Measurements from ENCODE around the gene YTHDF1. TPM values are rescaled to one million over a fixed set of nuclear protein-coding genes. Genes with fewer than 3 reads are reported as not detected.

The YTHDF1 gene
- total and polyA plus RNA-seq, 2 experiments from 2014 or later, result 29.5 to 40.0 TPM

GRCh38 chr20:63236116-63236837 is 20.3 kb upstream of the YTHDF1 start:
- Histone ChIP-seq H3K36me3 (no peaks in the 10 kb centered on the region), H3K4me3 (no peak overlapping the region), H3K4me1 (ENCODE audit: low read depth) (no peaks in the 10 kb centered on the region), H3K27ac (no peak overlapping the region), H3K27me3 (no peaks in the 10 kb centered on the region), H3K9me3 (ENCODE audit: low read depth) (no peaks in the 10 kb centered on the region)
- no peak for DNase-seq (ENCODE audit: low read depth in 1 of 2, low spot score in 1 of 2)
- no peak for TF ChIP-seq CTCF (IDR thresholded peaks at IDR 0.05; ENCODE audit: low read depth, low read length)

GRCh38 chr20:63235399-63235983 is 19.6 kb upstream of the YTHDF1 start, which contains the start of gene BIRC7:
TSS of gene BIRC7 (plus strand) at chr20:63235905. CDS start at chr20:63236097, 192 bp downstream.
- no peak for DNase-seq (ENCODE audit: low read depth in 1 of 2, low spot score in 1 of 2)
- no peak within 1 kb of the TSS for H3K4me3 ChIP-seq

GRCh38 chr20:63234693-63235398 is 18.9 kb upstream of the YTHDF1 start:
- H3K27me3 ChIP-seq, result no peaks in the 10 kb centered on the region
- no peaks in the 10 kb centered on the region for H3K4me1 ChIP-seq (ENCODE audit: low read depth)
- peak; percentile 24 to 63 for DNase-seq (ENCODE audit: low read depth in 1 of 2, low spot score in 1 of 2)
- H3K27ac ChIP-seq, result no peak overlapping the region
- no peak overlapping the region for H3K4me3 ChIP-seq
- H3K9me3 ChIP-seq (ENCODE audit: low read depth), result no peaks in the 10 kb centered on the region
- H3K36me3 ChIP-seq, result no peaks in the 10 kb centered on the region
- peak; percentile 59 for TF ChIP-seq CTCF (IDR thresholded peaks at IDR 0.05; ENCODE audit: low read depth, low read length)

More at GRCh38 chr20:63235399-63235983, 19.6 kb upstream of the YTHDF1 start, which contains the start of gene BIRC7:
- Histone ChIP-seq H3K27me3 (no peaks in the 10 kb centered on the region), H3K4me1 (ENCODE audit: low read depth) (no peaks in the 10 kb centered on the region), H3K27ac (no peak within 1 kb of the TSS), H3K9me3 (ENCODE audit: low read depth) (no peaks in the 10 kb centered on the region), H3K36me3 (no peaks in the 10 kb centered on the region)
- no peak for TF ChIP-seq CTCF (IDR thresholded peaks at IDR 0.05; ENCODE audit: low read depth, low read length)

GRCh38 chr20:63233924-63234323 is 18.0 kb upstream of the YTHDF1 start:
- no peak for TF ChIP-seq CTCF (IDR thresholded peaks at IDR 0.05; ENCODE audit: low read depth, low read length)
- Histone ChIP-seq H3K27me3 (no peaks in the 10 kb centered on the region), H3K9me3 (ENCODE audit: low read depth) (no peaks in the 10 kb centered on the region), H3K27ac (no peak overlapping the region), H3K4me1 (ENCODE audit: low read depth) (no peaks in the 10 kb centered on the region), H3K36me3 (no peaks in the 10 kb centered on the region), H3K4me3 (no peak overlapping the region)
- no peak for DNase-seq (ENCODE audit: low read depth in 1 of 2, low spot score in 1 of 2)

GRCh38 chr20:63233061-63233344 is 17.1 kb upstream of the YTHDF1 start:
- no peaks in the 10 kb centered on the region for H3K36me3 ChIP-seq
- no peaks in the 10 kb centered on the region for H3K27me3 ChIP-seq
- no peak overlapping the region for H3K27ac ChIP-seq
- H3K4me1 ChIP-seq (ENCODE audit: low read depth), result no peaks in the 10 kb centered on the region
- H3K4me3 ChIP-seq, result no peak overlapping the region
- TF ChIP-seq CTCF (IDR thresholded peaks at IDR 0.05; ENCODE audit: low read depth, low read length), result no peak
- H3K9me3 ChIP-seq (ENCODE audit: low read depth), result no peaks in the 10 kb centered on the region
- no peak for DNase-seq (ENCODE audit: low read depth in 1 of 2, low spot score in 1 of 2)
